ENCODE measurements around the gene RRP7A. TPM values are rescaled to one million over a fixed set of nuclear protein-coding genes. Genes with fewer than 3 reads are reported as not detected.
"Not testable (repeated sequence)": the region's sequence is repeated elsewhere in the genome, so short reads cannot be mapped to it uniquely, and the experiment has no call there.

Gene RRP7A
- total and polyA plus RNA-seq, 2 donors (not counting 1 experiment from before 2014, with no cell fraction given), result 18.3 to 98.5 TPM

- Mint-ChIP-seq H3K4me1 (peaks cover 19% of the 10 kb centered on the region), H3K4me3 (no peak overlapping the region), H3K27ac (no peak overlapping the region), H3K27me3 (no peaks in the 10 kb centered on the region), H3K9me3 (ENCODE audit: insufficient read depth) (no peaks in the 10 kb centered on the region)
- intact Hi-C loops (cut with micrococcal nuclease), result no loop called here
- CTCF ChIA-PET, result no interaction called here
- POLR2A ChIA-PET, result interaction anchor here (0.9 kb wide), 1 partner anchor 17 kb away, joined by 3 read pairs; no protein-coding TSS in a partner anchor
- Histone ChIP-seq H3K9me3 (ENCODE audit: control extremely low read depth in 1 of 3, control insufficient read depth in 2 of 3, insufficient read depth in 1 of 3, low read length in 2 of 3) (no peaks in the 10 kb centered on the region), H3K79me2 (ENCODE audit: control insufficient read depth, insufficient read depth, low read length) (peaks cover 12% of the 10 kb centered on the region), H3K4me2 (replicated peaks; ENCODE audit: low read depth, low read length, poor library complexity, severe bottlenecking) (no peak overlapping the region), H3K36me3 (replicated peaks in 1 of 2; ENCODE audit: control extremely low read depth in 1 of 2, control insufficient read depth in 1 of 2, extremely low read depth in 1 of 2, insufficient read depth in 2 of 2, low read length in 1 of 2) (peaks cover 1 to 42% of the 10 kb centered on the region in 2 experiments), H4K20me1 (ENCODE audit: control insufficient read depth, insufficient read depth, low read length, poor library complexity, severe bottlenecking) (peaks cover 21% of the 10 kb centered on the region), H3K27ac (ENCODE audit: low read length in 2 of 2) (no peak overlapping the region), H3K27me3 (replicated peaks in 1 of 4; ENCODE audit: control extremely low read depth in 1 of 4, control insufficient read depth in 3 of 4, insufficient read depth in 4 of 4, low read length in 3 of 4) (no peaks in the 10 kb centered on the region), H3K9ac (ENCODE audit: low read length) (no peak overlapping the region), H3K4me1 (ENCODE audit: control insufficient read depth in 2 of 2, insufficient read depth in 2 of 2, low read length in 2 of 2) (peaks cover 3 to 18% of the 10 kb centered on the region in 2 donors), H2AFZ (ENCODE audit: insufficient read depth, low read depth, low read length, poor library complexity, severe bottlenecking) (no peak overlapping the region), H3K4me3 (ENCODE audit: control extremely low read depth in 1 of 5, extremely low read depth in 1 of 5, insufficient read depth in 1 of 5, low read depth in 2 of 5, low read length in 4 of 5) (no peak overlapping the region)
- WGBS (ENCODE audit: insufficient coverage), result 97% methylated on average over 14 of the region's 14 CpGs
- DNase-seq (no peak), ATAC-seq (ENCODE audit: low read depth) (no peak)
- TF ChIP-seq, protein P1, sequence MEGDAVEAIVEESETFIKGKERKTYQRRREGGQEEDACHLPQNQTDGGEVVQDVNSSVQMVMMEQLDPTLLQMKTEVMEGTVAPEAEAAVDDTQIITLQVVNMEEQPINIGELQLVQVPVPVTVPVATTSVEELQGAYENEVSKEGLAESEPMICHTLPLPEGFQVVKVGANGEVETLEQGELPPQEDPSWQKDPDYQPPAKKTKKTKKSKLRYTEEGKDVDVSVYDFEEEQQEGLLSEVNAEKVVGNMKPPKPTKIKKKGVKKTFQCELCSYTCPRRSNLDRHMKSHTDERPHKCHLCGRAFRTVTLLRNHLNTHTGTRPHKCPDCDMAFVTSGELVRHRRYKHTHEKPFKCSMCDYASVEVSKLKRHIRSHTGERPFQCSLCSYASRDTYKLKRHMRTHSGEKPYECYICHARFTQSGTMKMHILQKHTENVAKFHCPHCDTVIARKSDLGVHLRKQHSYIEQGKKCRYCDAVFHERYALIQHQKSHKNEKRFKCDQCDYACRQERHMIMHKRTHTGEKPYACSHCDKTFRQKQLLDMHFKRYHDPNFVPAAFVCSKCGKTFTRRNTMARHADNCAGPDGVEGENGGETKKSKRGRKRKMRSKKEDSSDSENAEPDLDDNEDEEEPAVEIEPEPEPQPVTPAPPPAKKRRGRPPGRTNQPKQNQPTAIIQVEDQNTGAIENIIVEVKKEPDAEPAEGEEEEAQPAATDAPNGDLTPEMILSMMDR (IDR thresholded peaks at IDR 0.05), result no peak
- no peak for TF ChIP-seq EZH2 (IDR thresholded peaks at IDR 0.05; ENCODE audit: borderline replicate concordance, insufficient read depth, low read depth, low read length, poor library complexity, severe bottlenecking)
These were observed 3.7 kb downstream of the RRP7A start for GRCh38 chr22:42515896-42516295.

DNA sequence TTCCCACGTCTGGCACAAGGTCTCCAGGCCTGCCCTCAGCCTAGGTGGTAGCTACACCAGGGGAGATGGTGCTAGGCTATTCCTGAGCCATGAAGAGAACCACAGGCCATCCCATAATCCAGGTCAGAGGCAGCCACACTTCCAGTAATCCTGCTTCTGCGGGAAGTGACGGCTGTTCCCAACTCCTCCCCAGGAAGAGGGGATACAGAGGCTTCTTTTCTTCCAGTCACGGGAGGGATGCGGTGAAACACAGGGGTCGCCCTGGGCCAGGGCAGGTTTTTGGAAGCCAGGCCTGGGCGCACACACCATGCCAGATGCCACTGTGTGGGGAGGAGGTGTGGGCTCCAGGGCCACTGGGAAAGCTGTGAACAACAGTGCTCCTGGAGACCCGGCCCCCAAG, 4.3 kb downstream of the RRP7A start:
- peaks cover 21% of the 10 kb centered on the region for H4K20me1 ChIP-seq (ENCODE audit: control insufficient read depth, insufficient read depth, low read length, poor library complexity, severe bottlenecking)
- H3K4me3 Mint-ChIP-seq; H3K27ac ChIP-seq (ENCODE audit: low read length in 2 of 2); H3K27ac Mint-ChIP-seq; H3K9me3 ChIP-seq (ENCODE audit: control extremely low read depth in 1 of 3, control insufficient read depth in 2 of 3, insufficient read depth in 1 of 3, low read length in 2 of 3); H3K4me2 ChIP-seq (replicated peaks; ENCODE audit: low read depth, low read length, poor library complexity, severe bottlenecking); H3K27me3 Mint-ChIP-seq; DNase-seq; H3K79me2 ChIP-seq (ENCODE audit: control insufficient read depth, insufficient read depth, low read length); intact Hi-C loops (cut with micrococcal nuclease); ATAC-seq (ENCODE audit: low read depth); H2AFZ ChIP-seq (ENCODE audit: insufficient read depth, low read depth, low read length, poor library complexity, severe bottlenecking); H3K9me3 Mint-ChIP-seq (ENCODE audit: insufficient read depth); H3K9ac ChIP-seq (ENCODE audit: low read length); CTCF ChIA-PET; H3K27me3 ChIP-seq (replicated peaks in 1 of 4; ENCODE audit: control extremely low read depth in 1 of 4, control insufficient read depth in 3 of 4, insufficient read depth in 4 of 4, low read length in 3 of 4); H3K4me3 ChIP-seq (ENCODE audit: control extremely low read depth in 1 of 5, extremely low read depth in 1 of 5, insufficient read depth in 1 of 5, low read depth in 2 of 5, low read length in 4 of 5): not testable (repeated sequence)
- peaks cover 3 to 16% of the 10 kb centered on the region in 2 donors for H3K4me1 ChIP-seq (ENCODE audit: control insufficient read depth in 2 of 2, insufficient read depth in 2 of 2, low read length in 2 of 2)
- H3K4me1 Mint-ChIP-seq, result peaks cover 21% of the 10 kb centered on the region
- POLR2A ChIA-PET, result interaction anchor here (0.9 kb wide), 1 partner anchor 18 kb away, joined by 3 read pairs; no protein-coding TSS in a partner anchor
- WGBS (ENCODE audit: insufficient coverage), result 97% methylated on average over 3 of the region's 8 CpGs
- H3K36me3 ChIP-seq (replicated peaks in 1 of 2; ENCODE audit: control extremely low read depth in 1 of 2, control insufficient read depth in 1 of 2, extremely low read depth in 1 of 2, insufficient read depth in 2 of 2, low read length in 1 of 2), result peaks cover 1 to 44% of the 10 kb centered on the region in 2 experiments

- H3K27ac Mint-ChIP-seq; H2AFZ ChIP-seq (ENCODE audit: insufficient read depth, low read depth, low read length, poor library complexity, severe bottlenecking); CTCF ChIA-PET; H3K27me3 ChIP-seq (replicated peaks in 1 of 4; ENCODE audit: control extremely low read depth in 1 of 4, control insufficient read depth in 3 of 4, insufficient read depth in 4 of 4, low read length in 3 of 4); H3K27me3 Mint-ChIP-seq; POLR2A ChIA-PET; H3K9ac ChIP-seq (ENCODE audit: low read length); H3K27ac ChIP-seq (ENCODE audit: low read length in 2 of 2); H3K9me3 ChIP-seq (ENCODE audit: control extremely low read depth in 1 of 3, control insufficient read depth in 2 of 3, insufficient read depth in 1 of 3, low read length in 2 of 3); H3K9me3 Mint-ChIP-seq (ENCODE audit: insufficient read depth); H3K79me2 ChIP-seq (ENCODE audit: control insufficient read depth, insufficient read depth, low read length); DNase-seq; intact Hi-C loops (cut with micrococcal nuclease); H3K4me3 Mint-ChIP-seq; ATAC-seq (ENCODE audit: low read depth); H3K4me3 ChIP-seq (ENCODE audit: control extremely low read depth in 1 of 5, extremely low read depth in 1 of 5, insufficient read depth in 1 of 5, low read depth in 2 of 5, low read length in 4 of 5); H3K4me2 ChIP-seq (replicated peaks; ENCODE audit: low read depth, low read length, poor library complexity, severe bottlenecking); H3K4me1 ChIP-seq (ENCODE audit: control insufficient read depth in 2 of 2, insufficient read depth in 2 of 2, low read length in 2 of 2): not testable (repeated sequence)
- WGBS (ENCODE audit: insufficient coverage), result 90% methylated on average over 17 of the region's 17 CpGs
- Histone ChIP-seq H3K36me3 (replicated peaks in 1 of 2; ENCODE audit: control extremely low read depth in 1 of 2, control insufficient read depth in 1 of 2, extremely low read depth in 1 of 2, insufficient read depth in 2 of 2, low read length in 1 of 2) (peaks cover 1 to 44% of the 10 kb centered on the region in 2 experiments), H4K20me1 (ENCODE audit: control insufficient read depth, insufficient read depth, low read length, poor library complexity, severe bottlenecking) (peaks cover 21% of the 10 kb centered on the region)
- H3K4me1 Mint-ChIP-seq, result peaks cover 17% of the 10 kb centered on the region
These were observed 5.3 kb downstream of the RRP7A start for GRCh38 chr22:42514331-42514730.

All from B cell (primary cell).